ENCODE data around the gene PPARD. TPM values are rescaled to one million over a fixed set of nuclear protein-coding genes. Genes with fewer than 3 reads are reported as not detected.
"Not testable (repeated sequence)": the region's sequence is repeated elsewhere in the genome, so short reads cannot be mapped to it uniquely, and the experiment has no call there.

The PPARD gene
- total RNA-seq, 1 experiment from 2014 or later, result 2.9 TPM

- in situ Hi-C loops (cut with HindIII; ENCODE audit: low pct_unique_long_range_greater_than_20kb, low sequenced_read_pairs), result no loop called here
- no peak for DNase-seq (ENCODE audit: low read depth, low spot score)
Observed at GRCh38 chr6:35309611-35310264, 32.6 kb upstream of the PPARD start.

GRCh38 chr6:35310265-35310831 lies 32.0 kb upstream of the PPARD start:
- in situ Hi-C loops (cut with HindIII; ENCODE audit: low pct_unique_long_range_greater_than_20kb, low sequenced_read_pairs), result no loop called here
- no peak for DNase-seq (ENCODE audit: low read depth, low spot score)

- DNase-seq (ENCODE audit: low read depth, low spot score), result no peak
- in situ Hi-C loops (cut with HindIII; ENCODE audit: low pct_unique_long_range_greater_than_20kb, low sequenced_read_pairs), result no loop called here
Observed at GRCh38 chr6:35311390-35312075, 30.8 kb upstream of the PPARD start.

- in situ Hi-C loops (cut with HindIII; ENCODE audit: low pct_unique_long_range_greater_than_20kb, low sequenced_read_pairs), result no loop called here
- DNase-seq (ENCODE audit: low read depth, low spot score), result no peak
Observed at GRCh38 chr6:35312076-35312800, 30.1 kb upstream of the PPARD start.

GRCh38 chr6:35312807-35313206 lies 29.6 kb upstream of the PPARD start:
- DNase-seq (ENCODE audit: low read depth, low spot score), result no peak
- in situ Hi-C loops (cut with HindIII; ENCODE audit: low pct_unique_long_range_greater_than_20kb, low sequenced_read_pairs), result no loop called here

GRCh38 chr6:35317483-35318195 lies 24.7 kb upstream of the PPARD start:
- DNase-seq (ENCODE audit: low read depth, low spot score), result no peak
- in situ Hi-C loops (cut with HindIII; ENCODE audit: low pct_unique_long_range_greater_than_20kb, low sequenced_read_pairs), result no loop called here

- DNase-seq (ENCODE audit: low read depth, low spot score), result peak; percentile 81
- in situ Hi-C loops (cut with HindIII; ENCODE audit: low pct_unique_long_range_greater_than_20kb, low sequenced_read_pairs), result no loop called here
Observed at GRCh38 chr6:35318196-35319171, 23.9 kb upstream of the PPARD start.

GRCh38 chr6:35319346-35320030 lies 22.9 kb upstream of the PPARD start:
- no peak for DNase-seq (ENCODE audit: low read depth, low spot score)
- in situ Hi-C loops (cut with HindIII; ENCODE audit: low pct_unique_long_range_greater_than_20kb, low sequenced_read_pairs), result no loop called here

GRCh38 chr6:35320031-35320410 lies 22.3 kb upstream of the PPARD start:
- in situ Hi-C loops (cut with HindIII; ENCODE audit: low pct_unique_long_range_greater_than_20kb, low sequenced_read_pairs), result no loop called here
- no peak for DNase-seq (ENCODE audit: low read depth, low spot score)

GRCh38 chr6:35321091-35321490 lies 21.3 kb upstream of the PPARD start:
- DNase-seq (ENCODE audit: low read depth, low spot score), result no peak
- in situ Hi-C loops (cut with HindIII; ENCODE audit: low pct_unique_long_range_greater_than_20kb, low sequenced_read_pairs), result no loop called here

GRCh38 chr6:35327349-35328027 lies 14.9 kb upstream of the PPARD start:
- in situ Hi-C loops (cut with HindIII; ENCODE audit: low pct_unique_long_range_greater_than_20kb, low sequenced_read_pairs), result no loop called here

GRCh38 chr6:35328108-35328723 lies 14.1 kb upstream of the PPARD start:
- DNase-seq (ENCODE audit: low read depth, low spot score), result no peak
- in situ Hi-C loops (cut with HindIII; ENCODE audit: low pct_unique_long_range_greater_than_20kb, low sequenced_read_pairs), result no loop called here

More at GRCh38 chr6:35327349-35328027, 14.9 kb upstream of the PPARD start:
- DNase-seq (ENCODE audit: low read depth, low spot score), result peak; percentile 73

GRCh38 chr6:35328965-35329364 lies 13.4 kb upstream of the PPARD start:
- in situ Hi-C loops (cut with HindIII; ENCODE audit: low pct_unique_long_range_greater_than_20kb, low sequenced_read_pairs), result not testable (repeated sequence)

GRCh38 chr6:35330541-35331119 lies 11.7 kb upstream of the PPARD start:
- DNase-seq (ENCODE audit: low read depth, low spot score), result no peak
- in situ Hi-C loops (cut with HindIII; ENCODE audit: low pct_unique_long_range_greater_than_20kb, low sequenced_read_pairs), result no loop called here

More at GRCh38 chr6:35328965-35329364, 13.4 kb upstream of the PPARD start:
- DNase-seq (ENCODE audit: low read depth, low spot score), result not testable (repeated sequence)

All from SK-MEL-5 (cell line).